NCI-H2227 treated with DMSO at 0.1 percent for 48 hours (cell line): ENCODE results near the gene DPP10.

Source experiments
- DNase-seq: peaks from one replicate; lab custom pipeline; 2025; lab: John Stamatoyannopoulos, UW

DPP10 gene

DNA sequence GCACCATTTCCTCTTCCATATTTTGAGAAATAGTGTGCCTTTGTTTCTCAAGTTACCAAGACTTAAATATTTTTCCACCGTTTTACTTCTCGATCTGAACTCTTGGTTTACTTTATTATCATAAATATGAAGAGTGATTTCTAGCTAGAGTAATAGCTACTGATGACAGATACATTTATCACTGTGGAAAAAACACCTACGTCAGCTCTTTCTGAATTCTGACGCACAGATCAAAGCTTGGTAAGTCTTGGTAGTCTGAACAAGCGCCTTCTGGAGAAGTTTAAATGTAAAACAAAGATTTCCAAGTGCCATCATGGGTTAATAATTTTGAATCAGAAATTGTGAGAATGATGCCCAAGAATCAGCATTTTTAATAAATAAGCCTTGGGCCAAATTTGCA is 367.7 kb downstream of the DPP10 start:
- DNase-seq, result no peak

- DNase-seq, result no peak
These were observed 369.8 kb downstream of the DPP10 start for GRCh38 chr2:114812261-114812660.

- no peak for DNase-seq
These were observed 371.9 kb downstream of the DPP10 start for GRCh38 chr2:114814355-114814754.

- no peak for DNase-seq
These were observed 378.6 kb downstream of the DPP10 start for GRCh38 chr2:114821055-114821454.

DNA sequence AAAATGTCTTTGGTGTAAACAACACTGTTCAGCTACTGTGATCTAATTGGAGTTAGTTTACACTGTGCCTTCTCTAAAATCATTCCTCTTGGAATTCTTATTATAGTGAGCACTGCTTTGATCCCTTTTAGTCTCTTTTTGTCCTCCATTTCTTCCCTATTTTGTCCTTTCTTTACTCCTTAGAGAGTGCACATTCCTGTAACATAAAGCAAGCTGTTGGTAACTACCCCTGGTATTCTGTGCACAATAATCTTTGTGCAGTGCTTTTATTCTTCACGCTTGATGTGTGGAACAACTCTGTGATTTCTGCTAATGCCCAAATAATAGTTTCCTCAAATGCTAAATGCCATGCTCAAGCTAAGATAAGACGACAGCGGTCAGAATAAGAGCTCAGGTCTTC is 401.5 kb downstream of the DPP10 start:
- DNase-seq, result no peak

DNA sequence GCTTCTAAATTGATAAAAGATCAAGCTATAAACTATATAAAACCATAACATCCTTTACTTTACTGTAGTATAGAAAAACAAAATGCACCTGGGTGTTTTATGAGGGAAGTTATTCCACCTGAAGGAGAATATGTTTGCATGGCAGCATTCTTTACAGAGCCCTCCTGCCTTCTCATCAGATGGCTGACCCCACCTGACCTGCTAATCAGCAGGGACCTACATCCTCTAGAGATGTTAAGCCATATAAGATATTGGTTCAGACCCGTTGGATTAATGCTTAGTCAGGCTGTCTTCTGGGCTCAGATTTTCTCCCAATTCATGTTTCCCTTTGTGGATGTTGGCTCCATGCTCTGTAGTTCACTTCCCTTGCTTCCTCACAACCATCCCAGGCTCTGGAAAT is 414.8 kb downstream of the DPP10 start:
- DNase-seq, result no peak

GRCh38 chr2:114859726-114860510 is 417.5 kb downstream of the DPP10 start:
- DNase-seq, result no peak

- no peak for DNase-seq
These were observed 419.8 kb downstream of the DPP10 start for GRCh38 chr2:114862243-114862642.

DNA sequence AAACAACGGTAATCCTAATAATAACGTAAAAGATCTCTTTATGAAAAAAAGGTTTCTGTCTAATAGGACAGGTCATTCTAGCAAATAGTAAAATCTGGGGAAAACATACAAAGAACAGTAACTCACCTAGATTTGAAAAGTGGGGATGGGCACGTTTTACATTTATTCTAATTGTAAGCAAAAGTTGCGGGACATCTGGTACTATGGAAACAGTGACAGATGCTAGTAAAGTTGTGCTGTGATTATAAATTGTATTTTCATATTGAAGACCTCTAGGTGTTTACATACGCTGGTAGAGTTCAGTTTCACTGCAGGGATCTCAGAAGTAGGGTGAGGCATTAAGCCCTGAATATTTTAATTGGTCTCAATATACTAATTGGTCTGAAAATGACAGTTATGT is 422.5 kb downstream of the DPP10 start:
- no peak for DNase-seq

GRCh38 chr2:114880046-114880445 is 437.6 kb downstream of the DPP10 start:
- DNase-seq, result no peak

DNA sequence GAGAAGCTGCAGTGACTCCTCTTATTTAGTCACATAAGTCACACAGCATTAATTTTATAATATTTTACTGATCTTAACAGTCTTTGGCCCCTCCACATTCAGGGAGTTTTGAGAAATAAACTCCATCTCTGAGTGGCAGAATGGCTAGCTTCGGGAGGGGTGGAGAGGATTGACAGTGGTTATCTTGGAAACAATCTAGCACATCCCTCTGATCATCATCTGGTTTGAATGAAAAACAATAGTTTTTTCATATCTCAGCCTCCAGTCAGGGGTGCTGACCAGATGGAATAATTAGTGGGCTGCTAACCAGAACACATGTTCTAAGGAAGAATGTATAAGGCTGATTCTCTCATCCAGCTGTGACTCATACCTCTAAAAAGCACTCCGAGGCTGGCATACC is 477.5 kb downstream of the DPP10 start:
- DNase-seq, result no peak

DNA sequence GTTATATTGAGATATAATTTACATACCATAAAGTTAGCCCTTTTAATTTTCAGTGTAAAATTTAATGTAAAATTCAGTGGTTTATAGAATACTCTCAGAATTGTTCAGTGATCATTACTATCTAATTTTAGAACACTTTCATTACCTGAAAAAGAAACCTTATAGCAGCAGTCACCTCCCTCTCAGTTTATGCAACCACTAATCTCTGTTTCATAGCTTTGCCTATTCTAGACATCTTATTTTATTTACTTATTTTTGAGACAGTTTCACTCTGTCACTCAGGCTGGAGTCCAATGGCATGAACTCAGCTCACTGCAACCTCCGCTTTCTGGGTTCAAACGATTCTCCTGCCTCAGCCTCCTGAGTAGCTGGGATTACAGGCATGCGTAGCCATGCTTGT is 479.6 kb downstream of the DPP10 start:
- DNase-seq, result no peak

- no peak for DNase-seq
These were observed 483.1 kb downstream of the DPP10 start for GRCh38 chr2:114925296-114926255.

- DNase-seq, result no peak
These were observed 483.9 kb downstream of the DPP10 start for GRCh38 chr2:114926303-114926702.

GRCh38 chr2:114929225-114929624 is 486.8 kb downstream of the DPP10 start:
- DNase-seq, result no peak

DNA sequence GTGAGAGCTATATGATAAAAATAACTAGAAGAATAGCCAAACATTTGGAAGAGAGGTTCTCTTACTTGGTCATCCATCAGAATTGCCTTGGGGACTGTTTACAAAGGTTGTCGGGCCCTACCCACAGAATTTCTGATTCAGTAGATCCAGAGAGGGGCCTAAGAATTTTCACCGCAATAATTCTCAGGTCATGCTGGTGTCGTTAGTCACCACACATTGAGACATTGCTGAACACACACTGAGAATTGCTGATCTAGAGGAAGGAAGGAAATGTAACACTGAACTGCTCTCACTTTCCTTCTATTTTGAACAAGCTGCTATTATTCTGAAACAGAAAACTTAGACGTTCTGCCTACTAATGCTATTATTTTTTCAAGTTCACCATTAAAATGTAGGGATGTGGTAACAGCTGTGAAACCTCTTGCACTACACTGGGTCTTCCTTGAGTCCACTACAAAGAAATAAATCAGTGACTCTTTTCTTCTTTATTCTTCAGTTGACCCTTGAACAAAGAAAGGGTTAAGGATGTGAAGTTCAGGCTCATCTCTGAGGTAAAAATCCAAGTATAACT is 491.3 kb downstream of the DPP10 start:
- DNase-seq, result no peak

GRCh38 chr2:114935031-114935430 is 492.6 kb downstream of the DPP10 start:
- no peak for DNase-seq

GRCh38 chr2:114937366-114937930 is 495.0 kb downstream of the DPP10 start:
- no peak for DNase-seq

DNA sequence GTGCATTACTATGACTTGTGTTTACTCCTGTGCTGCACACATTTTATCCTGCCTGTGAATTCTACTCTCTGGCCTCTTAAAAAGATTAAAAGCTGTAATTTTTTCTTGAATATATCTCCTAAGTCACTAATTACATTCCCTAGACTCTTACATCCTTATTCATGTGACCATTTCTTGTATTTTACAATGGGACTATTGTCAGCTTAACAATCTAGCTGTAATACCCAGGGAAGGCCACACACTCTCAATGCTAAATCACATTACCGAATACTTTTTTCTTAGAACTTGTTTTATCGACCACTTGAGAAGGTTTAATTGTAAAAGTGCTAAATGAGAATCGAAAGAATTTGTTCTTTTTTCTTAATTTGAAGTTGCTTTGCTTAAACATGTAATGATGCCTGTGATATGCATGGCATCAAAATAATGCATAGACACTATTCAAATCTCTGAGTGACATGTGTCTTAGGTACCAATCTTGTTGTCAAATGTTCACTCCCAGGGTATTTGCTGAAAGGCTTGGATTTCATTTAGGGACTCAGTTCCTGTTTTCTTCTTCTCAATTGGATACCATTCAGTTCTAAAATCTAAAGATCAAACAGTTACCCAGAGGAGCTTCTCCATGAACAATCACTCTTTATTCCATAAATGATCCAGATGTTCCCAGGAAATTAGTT is 498.5 kb downstream of the DPP10 start:
- no peak for DNase-seq

DNA sequence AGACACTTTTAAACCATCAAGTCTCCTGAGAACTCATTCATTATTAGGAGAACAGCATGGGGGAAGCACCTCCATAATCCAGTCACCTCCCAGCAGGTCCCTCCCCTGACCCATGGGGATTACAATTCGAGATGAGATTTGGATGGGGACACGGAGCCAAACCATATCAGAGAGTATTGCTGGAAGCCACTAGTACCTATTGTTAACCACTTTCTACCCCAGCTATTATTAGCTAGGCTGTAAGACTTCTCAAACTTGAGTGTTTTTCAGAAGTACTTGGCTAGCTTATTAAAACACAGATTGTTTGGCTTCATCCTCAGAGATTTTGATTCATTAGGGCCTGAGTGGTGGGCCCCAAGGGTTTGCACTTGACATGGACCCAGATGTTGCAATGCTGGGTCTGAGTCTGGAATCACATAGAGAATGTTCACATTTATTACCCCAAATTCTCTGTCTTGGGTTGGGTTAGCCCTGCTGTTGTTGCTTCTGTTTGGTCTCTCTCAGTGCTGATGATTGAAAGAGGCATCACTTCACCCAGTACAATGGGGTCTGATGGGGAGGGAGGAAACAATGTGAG is 506.9 kb downstream of the DPP10 start:
- no peak for DNase-seq

GRCh38 chr2:114960389-114960788 is 517.9 kb downstream of the DPP10 start:
- DNase-seq, result no peak

DNA sequence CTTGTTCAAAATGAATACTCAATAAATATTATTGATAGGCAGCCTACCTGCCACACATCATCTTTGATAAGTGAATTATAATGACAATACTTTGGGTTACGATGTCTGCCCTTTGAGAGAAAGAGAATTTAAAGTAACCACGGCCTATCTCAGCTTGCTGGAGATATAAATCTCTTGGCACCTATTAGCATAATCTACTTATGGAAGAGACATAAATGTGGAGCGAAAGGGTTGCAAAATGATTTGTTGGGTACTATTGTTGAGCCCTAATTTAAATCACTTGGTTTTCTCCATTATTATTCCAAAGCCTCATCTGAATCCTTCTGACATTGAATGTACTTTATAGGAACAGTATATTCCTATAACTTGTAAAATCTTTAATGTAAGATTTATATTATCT is 520.1 kb downstream of the DPP10 start:
- no peak for DNase-seq
